Neural cell (in vitro differentiated cells): Measurements from ENCODE around the gene GSG1L. TPM values are rescaled to one million over a fixed set of nuclear protein-coding genes. Genes with fewer than 3 reads are reported as not detected.

Experiments used
- H2AFZ ChIP-seq: fragments of 200-600, 300-800 bp; sonication (generic), shearing (Covaris generic); 2 replicates; pipeline ENCODE4 v1.6.0; 2014; ENCODE audit warnings: low read depth, mild to moderate bottlenecking, antibody characterized with exemption, low read length, moderate library complexity
- H3F3A ChIP-seq: fragments of 200-600 bp; shearing (Covaris generic); 2 replicates; pipeline ENCODE4 v1.6.1; 2016; ENCODE audit warnings: mild to moderate bottlenecking, moderate library complexity, mixed read lengths, antibody characterized with exemption, low read length; ENCODE audit not compliant: insufficient read depth, poor library complexity, severe bottlenecking
- H3K27ac ChIP-seq: fragments of 200-600, 300-800 bp; sonication (generic), shearing (Covaris generic); 2 replicates; pipeline ENCODE4 v1.5.1; 2014; ENCODE audit warnings: mild to moderate bottlenecking, low read length, moderate library complexity
- H3K27me3 ChIP-seq: fragments of 300-800, 200-600 bp; sonication (generic), shearing (Covaris generic); 2 replicates; pipeline ENCODE4 v1.6.0; 2014; ENCODE audit warnings: mild to moderate bottlenecking, low read depth, low read length, moderate library complexity; ENCODE audit not compliant: insufficient read depth
- H3K36me3 ChIP-seq: fragments of 300-800, 200-600 bp; sonication (generic), shearing (Covaris generic); 2 replicates; pipeline ENCODE4 v1.5.1; 2014; ENCODE audit warnings: mild to moderate bottlenecking, antibody characterized with exemption, low read length, moderate library complexity; ENCODE audit not compliant: insufficient read depth
- H3K4me2 ChIP-seq: fragments of 300-800, 200-600 bp; sonication (generic), shearing (Covaris generic); 2 replicates; pipeline ENCODE4 v1.6.0; 2014; ENCODE audit warnings: mild to moderate bottlenecking, low read length
- H3K4me3 ChIP-seq: fragments of 300-800, 200-600 bp; sonication (generic), shearing (Covaris generic); 2 replicates; pipeline ENCODE4 v1.5.1; 2014; ENCODE audit warnings: mild to moderate bottlenecking, low read length, moderate library complexity
- H3K79me2 ChIP-seq: fragments of 200-600 bp; shearing (Covaris generic); replicated peaks from 2 replicates; pipeline ENCODE4 v1.6.0; 2014; ENCODE audit warnings: mild to moderate bottlenecking, low read length, moderate library complexity; ENCODE audit not compliant: insufficient read depth
- H3K9ac ChIP-seq: fragments of 300-800, 200-600 bp; sonication (generic), shearing (Covaris generic); 2 replicates; pipeline ENCODE4 v1.6.1; 2016; ENCODE audit warnings: mild to moderate bottlenecking, low read length, mixed read lengths
- H3K9me2 ChIP-seq: fragments of 200-600 bp; shearing (Covaris generic); 2 replicates; pipeline ENCODE4 v1.6.1; 2016; ENCODE audit warnings: mild to moderate bottlenecking, low read length, mixed read lengths; ENCODE audit not compliant: insufficient read depth
- H3K9me3 ChIP-seq: fragments of 200-600, 300-800 bp; sonication (generic), shearing (Covaris generic); 2 replicates; pipeline ENCODE4 v1.6.1; 2016; ENCODE audit warnings: mild to moderate bottlenecking, mixed run types, low read length, moderate library complexity, mixed read lengths
- H4K20me1 ChIP-seq: fragments of 200-600 bp; shearing (Covaris generic); 2 replicates; pipeline ENCODE4 v1.6.1; 2016; ENCODE audit warnings: mild to moderate bottlenecking, mixed run types; ENCODE audit not compliant: insufficient read depth
- EP300 ChIP-seq: fragments of 450-650 bp; conservative IDR thresholded peaks from 2 replicates; pipeline ENCODE4 v1.6.1; 2014; ENCODE audit warnings: antibody characterized with exemption, mild to moderate bottlenecking, moderate library complexity; ENCODE audit not compliant: poor library complexity, severe bottlenecking
- EZH2 ChIP-seq: fragments of 200-600, 300-800 bp; shearing (Covaris generic), sonication (generic); IDR thresholded peaks from 2 replicates; pipeline ENCODE4 v1.6.1; 2014; ENCODE audit warnings: antibody characterized with exemption, low read length, borderline replicate concordance, mild to moderate bottlenecking; ENCODE audit not compliant: insufficient read depth, poor library complexity, severe bottlenecking
- MXI1 ChIP-seq: fragments of 450-650 bp; conservative IDR thresholded peaks from 2 replicates; pipeline ENCODE4 v1.6.1; 2014; ENCODE audit warnings: antibody characterized with exemption, mild to moderate bottlenecking; ENCODE audit not compliant: poor library complexity, severe bottlenecking
- POLR2AphosphoS5 ChIP-seq: IDR thresholded peaks from 2 replicates; pipeline ENCODE4 v1.6.1; 2012
- RAD21 ChIP-seq: fragments of 450-650 bp; conservative IDR thresholded peaks from 2 replicates; pipeline ENCODE4 v1.6.1; 2014; ENCODE audit warnings: antibody characterized with exemption, mild to moderate bottlenecking, moderate library complexity
- SMC3 ChIP-seq: fragments of 450-650 bp; conservative IDR thresholded peaks from 2 replicates; pipeline ENCODE4 v1.6.1; 2014; ENCODE audit warnings: antibody characterized with exemption, mild to moderate bottlenecking, moderate library complexity; ENCODE audit not compliant: poor library complexity
- TAF1 ChIP-seq: IDR thresholded peaks from 2 replicates; pipeline ENCODE4 v1.6.1; 2012; ENCODE audit warnings: low read depth
- polyA plus RNA-seq: library from polyadenylated mRNA; depleted of rRNA; stranded (reverse); fragments of >200 nt; gene quantifications from 2 replicates; pipeline ENCODE4 v1.2.3, GENCODE V29; 2014
- TF ChIP-seq, protein P1 (sequence below): IDR thresholded peaks from 2 replicates; pipeline ENCODE4 v1.6.1; 2012; ENCODE audit warnings: borderline replicate concordance
- TF ChIP-seq, protein P2 (sequence below): fragments of 450-650 bp; IDR thresholded peaks from 2 replicates; pipeline ENCODE4 v1.5.1; 2014; ENCODE audit warnings: antibody characterized with exemption, mild to moderate bottlenecking, moderate library complexity; ENCODE audit not compliant: poor library complexity, severe bottlenecking

Gene GSG1L
- polyA plus RNA-seq, 1 donor from 2014 or later = 0.85 TPM

DNA sequence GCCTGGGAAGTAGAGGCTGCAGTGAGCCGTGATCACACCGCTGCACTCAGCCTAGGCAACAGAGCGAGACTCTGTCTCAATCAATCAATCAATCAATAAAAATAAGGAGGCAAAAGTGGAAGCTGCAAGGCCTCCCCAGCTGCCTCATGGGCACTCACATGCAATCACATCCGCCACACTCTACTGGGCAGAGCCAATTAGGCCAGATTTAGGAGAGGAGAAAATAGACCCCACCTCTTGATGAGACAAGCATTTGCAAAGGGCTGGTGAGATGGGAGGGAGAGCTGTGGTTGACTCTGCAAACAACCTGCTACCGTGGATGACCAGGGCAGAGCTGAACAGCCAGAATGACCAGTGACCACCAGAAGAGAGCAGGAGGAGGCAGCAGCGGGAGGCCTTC, 14.7 kb upstream of the GSG1L start:
- no peak overlapping the region for H3K4me2 ChIP-seq
- H3K27ac ChIP-seq = no peak overlapping the region
- H3K4me3 ChIP-seq = no peak overlapping the region
- no peak overlapping the region for H3K9ac ChIP-seq
- H4K20me1 ChIP-seq = no peaks in the 10 kb centered on the region
- no peaks in the 10 kb centered on the region for H3K79me2 ChIP-seq
- no peak for TF ChIP-seq SMC3
- TF ChIP-seq EP300 = no peak
- TF ChIP-seq, protein P1, sequence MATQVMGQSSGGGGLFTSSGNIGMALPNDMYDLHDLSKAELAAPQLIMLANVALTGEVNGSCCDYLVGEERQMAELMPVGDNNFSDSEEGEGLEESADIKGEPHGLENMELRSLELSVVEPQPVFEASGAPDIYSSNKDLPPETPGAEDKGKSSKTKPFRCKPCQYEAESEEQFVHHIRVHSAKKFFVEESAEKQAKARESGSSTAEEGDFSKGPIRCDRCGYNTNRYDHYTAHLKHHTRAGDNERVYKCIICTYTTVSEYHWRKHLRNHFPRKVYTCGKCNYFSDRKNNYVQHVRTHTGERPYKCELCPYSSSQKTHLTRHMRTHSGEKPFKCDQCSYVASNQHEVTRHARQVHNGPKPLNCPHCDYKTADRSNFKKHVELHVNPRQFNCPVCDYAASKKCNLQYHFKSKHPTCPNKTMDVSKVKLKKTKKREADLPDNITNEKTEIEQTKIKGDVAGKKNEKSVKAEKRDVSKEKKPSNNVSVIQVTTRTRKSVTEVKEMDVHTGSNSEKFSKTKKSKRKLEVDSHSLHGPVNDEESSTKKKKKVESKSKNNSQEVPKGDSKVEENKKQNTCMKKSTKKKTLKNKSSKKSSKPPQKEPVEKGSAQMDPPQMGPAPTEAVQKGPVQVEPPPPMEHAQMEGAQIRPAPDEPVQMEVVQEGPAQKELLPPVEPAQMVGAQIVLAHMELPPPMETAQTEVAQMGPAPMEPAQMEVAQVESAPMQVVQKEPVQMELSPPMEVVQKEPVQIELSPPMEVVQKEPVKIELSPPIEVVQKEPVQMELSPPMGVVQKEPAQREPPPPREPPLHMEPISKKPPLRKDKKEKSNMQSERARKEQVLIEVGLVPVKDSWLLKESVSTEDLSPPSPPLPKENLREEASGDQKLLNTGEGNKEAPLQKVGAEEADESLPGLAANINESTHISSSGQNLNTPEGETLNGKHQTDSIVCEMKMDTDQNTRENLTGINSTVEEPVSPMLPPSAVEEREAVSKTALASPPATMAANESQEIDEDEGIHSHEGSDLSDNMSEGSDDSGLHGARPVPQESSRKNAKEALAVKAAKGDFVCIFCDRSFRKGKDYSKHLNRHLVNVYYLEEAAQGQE = no peak
- TF ChIP-seq, protein P2, sequence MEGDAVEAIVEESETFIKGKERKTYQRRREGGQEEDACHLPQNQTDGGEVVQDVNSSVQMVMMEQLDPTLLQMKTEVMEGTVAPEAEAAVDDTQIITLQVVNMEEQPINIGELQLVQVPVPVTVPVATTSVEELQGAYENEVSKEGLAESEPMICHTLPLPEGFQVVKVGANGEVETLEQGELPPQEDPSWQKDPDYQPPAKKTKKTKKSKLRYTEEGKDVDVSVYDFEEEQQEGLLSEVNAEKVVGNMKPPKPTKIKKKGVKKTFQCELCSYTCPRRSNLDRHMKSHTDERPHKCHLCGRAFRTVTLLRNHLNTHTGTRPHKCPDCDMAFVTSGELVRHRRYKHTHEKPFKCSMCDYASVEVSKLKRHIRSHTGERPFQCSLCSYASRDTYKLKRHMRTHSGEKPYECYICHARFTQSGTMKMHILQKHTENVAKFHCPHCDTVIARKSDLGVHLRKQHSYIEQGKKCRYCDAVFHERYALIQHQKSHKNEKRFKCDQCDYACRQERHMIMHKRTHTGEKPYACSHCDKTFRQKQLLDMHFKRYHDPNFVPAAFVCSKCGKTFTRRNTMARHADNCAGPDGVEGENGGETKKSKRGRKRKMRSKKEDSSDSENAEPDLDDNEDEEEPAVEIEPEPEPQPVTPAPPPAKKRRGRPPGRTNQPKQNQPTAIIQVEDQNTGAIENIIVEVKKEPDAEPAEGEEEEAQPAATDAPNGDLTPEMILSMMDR = no peak
- TF ChIP-seq RAD21 = no peak
- TF ChIP-seq EZH2 = no peak
- no peak for TF ChIP-seq POLR2AphosphoS5
- no peak for TF ChIP-seq TAF1
- no peak for TF ChIP-seq MXI1
- H2AFZ ChIP-seq = no peak overlapping the region
- no peaks in the 10 kb centered on the region for H3F3A ChIP-seq
- H3K9me3 ChIP-seq = no peaks in the 10 kb centered on the region
- no peaks in the 10 kb centered on the region for H3K9me2 ChIP-seq
- no peaks in the 10 kb centered on the region for H3K27me3 ChIP-seq
- no peaks in the 10 kb centered on the region for H3K36me3 ChIP-seq

DNA sequence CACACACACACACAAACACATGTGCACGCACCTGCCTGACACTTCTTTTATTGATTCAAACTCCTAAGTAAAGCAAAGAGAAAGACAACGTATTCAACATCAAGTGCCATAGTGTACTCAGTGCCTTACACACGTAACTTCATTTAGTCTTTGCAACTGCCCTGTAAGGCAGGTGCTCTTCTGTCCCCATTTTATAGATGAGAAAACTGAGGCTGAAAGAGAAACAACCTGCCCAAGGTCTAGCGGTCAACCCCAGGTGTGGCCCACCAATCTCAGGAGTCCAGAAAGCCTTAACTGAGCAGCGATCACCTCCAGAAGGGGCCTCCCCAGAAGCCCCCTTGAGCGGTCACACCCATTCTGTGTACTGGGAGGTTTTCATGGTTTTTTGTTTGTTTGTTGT, 10.3 kb upstream of the GSG1L start:
- no peaks in the 10 kb centered on the region for H3F3A ChIP-seq
- no peaks in the 10 kb centered on the region for H3K36me3 ChIP-seq
- H3K4me3 ChIP-seq = no peak overlapping the region
- H2AFZ ChIP-seq = no peak overlapping the region
- H3K4me2 ChIP-seq = no peak overlapping the region
- H3K27me3 ChIP-seq = no peaks in the 10 kb centered on the region
- no peaks in the 10 kb centered on the region for H3K79me2 ChIP-seq
- no peak overlapping the region for H3K9ac ChIP-seq
- no peaks in the 10 kb centered on the region for H3K9me3 ChIP-seq
- no peak overlapping the region for H3K27ac ChIP-seq
- H4K20me1 ChIP-seq = no peaks in the 10 kb centered on the region
- TF ChIP-seq EP300 = no peak
- TF ChIP-seq, protein P2 = no peak
- TF ChIP-seq POLR2AphosphoS5 = no peak
- no peak for TF ChIP-seq MXI1
- TF ChIP-seq, protein P1 = no peak
- no peaks in the 10 kb centered on the region for H3K9me2 ChIP-seq
